GOT3 (cell line): Measurements from ENCODE around the gene FDX1.

ENCODE experiments used
- DNase-seq: peaks from one replicate; lab custom pipeline; 2025; ENCODE audit warnings: mixed read lengths; lab: John Stamatoyannopoulos, UW

The FDX1 gene

GRCh38 chr11:110508786-110509185 is 79.0 kb downstream of the FDX1 start:
- no peak for DNase-seq

- DNase-seq, result no peak
These were observed 79.7 kb downstream of the FDX1 start for GRCh38 chr11:110509472-110509871.

- DNase-seq, result no peak
These were observed 82.3 kb downstream of the FDX1 start for GRCh38 chr11:110512026-110512425.

- no peak for DNase-seq
These were observed 83.6 kb downstream of the FDX1 start for GRCh38 chr11:110513259-110513801.

GRCh38 chr11:110513846-110514437 is 84.2 kb downstream of the FDX1 start:
- no peak for DNase-seq
